OCI-LY1 (cell line): ENCODE results near the gene GMDS.

ENCODE experiments used
- H2AFZ ChIP-seq: fragments of 200-600 bp; sonication (generic), shearing (Covaris generic); 2 replicates; pipeline ENCODE4 v1.6.0; 2014; ENCODE audit warnings: antibody characterized with exemption, mild to moderate bottlenecking, low read length
- H3F3A ChIP-seq: fragments of 200-600 bp; sonication (generic), shearing (Covaris generic); 2 replicates; pipeline ENCODE4 v1.6.0; 2014; ENCODE audit warnings: mild to moderate bottlenecking, antibody characterized with exemption, low read length, moderate library complexity; ENCODE audit not compliant: insufficient read depth
- H3K27ac ChIP-seq: fragments of 200-600 bp; sonication (generic); 2 replicates; pipeline ENCODE4 v1.5.1; 2014; ENCODE audit warnings: low read length, mixed run types, mild to moderate bottlenecking, low read depth; ENCODE audit not compliant: poor library complexity, severe bottlenecking
- H3K27me3 ChIP-seq: fragments of 200-600 bp; sonication (generic); 2 replicates; pipeline ENCODE4 v1.6.0; 2014; ENCODE audit warnings: antibody characterized with exemption, mild to moderate bottlenecking, low read length, moderate library complexity; ENCODE audit not compliant: insufficient read depth
- H3K36me3 ChIP-seq: fragments of 200-600 bp; sonication (generic); 2 replicates; pipeline ENCODE4 v1.6.1; 2014; ENCODE audit warnings: mild to moderate bottlenecking, antibody characterized with exemption, low read length, moderate library complexity, mixed read lengths; ENCODE audit not compliant: insufficient read depth
- H3K4me1 ChIP-seq: fragments of 200-600 bp; sonication (generic); 2 replicates; pipeline ENCODE4 v1.5.1; 2014; ENCODE audit warnings: mild to moderate bottlenecking, low read length, moderate library complexity; ENCODE audit not compliant: insufficient read depth, severe bottlenecking
- H3K4me2 ChIP-seq: fragments of 200-600 bp; sonication (generic), shearing (Covaris generic); 2 replicates; pipeline ENCODE4 v1.6.1; 2014; ENCODE audit warnings: low read length
- H3K4me3 ChIP-seq: fragments of 200-600 bp; sonication (generic); 2 replicates; pipeline ENCODE4 v1.5.1; 2014; ENCODE audit warnings: low read length, low read depth, mild to moderate bottlenecking, mixed read lengths; ENCODE audit not compliant: poor library complexity, severe bottlenecking
- H3K79me2 ChIP-seq: fragments of 200-600 bp; shearing (Covaris generic); 2 replicates; pipeline ENCODE4 v1.6.1; 2016; ENCODE audit warnings: mixed run types, low read length, mixed read lengths; ENCODE audit not compliant: insufficient read depth
- H3K9ac ChIP-seq: fragments of 200-600 bp; sonication (generic), shearing (Covaris generic); 2 replicates; pipeline ENCODE4 v1.6.1; 2014; ENCODE audit warnings: mild to moderate bottlenecking, low read length, mixed read lengths
- H3K9me2 ChIP-seq: fragments of 200-600 bp; sonication (generic), shearing (Covaris generic); 2 replicates; pipeline ENCODE4 v1.6.1; 2014; ENCODE audit warnings: low read depth, mild to moderate bottlenecking, low read length, mixed read lengths
- H3K9me3 ChIP-seq: fragments of 200-600 bp; shearing (Covaris generic); 2 replicates; pipeline ENCODE4 v1.6.1; 2014; ENCODE audit warnings: low read length, mixed read lengths
- H4K20me1 ChIP-seq: fragments of 200-600 bp; sonication (generic), shearing (Covaris generic); 2 replicates; pipeline ENCODE4 v1.6.0; 2016; ENCODE audit warnings: mild to moderate bottlenecking, low read length; ENCODE audit not compliant: insufficient read depth
- EZH2 ChIP-seq: fragments of 200-600 bp; sonication (generic), shearing (Covaris generic); IDR thresholded peaks from 2 replicates; pipeline ENCODE4 v1.8.0; 2017; ENCODE audit warnings: borderline replicate concordance, mixed run types, mild to moderate bottlenecking, antibody characterized with exemption, low read length, moderate library complexity, mixed read lengths
- TF ChIP-seq, protein P1 (sequence below): fragments of 200-600 bp; sonication (generic), shearing (Covaris generic); IDR thresholded peaks from 2 replicates; pipeline ENCODE4 v1.5.1; 2017; ENCODE audit warnings: mild to moderate bottlenecking, antibody characterized with exemption, low read length, moderate library complexity, mixed read lengths

The GMDS gene

DNA sequence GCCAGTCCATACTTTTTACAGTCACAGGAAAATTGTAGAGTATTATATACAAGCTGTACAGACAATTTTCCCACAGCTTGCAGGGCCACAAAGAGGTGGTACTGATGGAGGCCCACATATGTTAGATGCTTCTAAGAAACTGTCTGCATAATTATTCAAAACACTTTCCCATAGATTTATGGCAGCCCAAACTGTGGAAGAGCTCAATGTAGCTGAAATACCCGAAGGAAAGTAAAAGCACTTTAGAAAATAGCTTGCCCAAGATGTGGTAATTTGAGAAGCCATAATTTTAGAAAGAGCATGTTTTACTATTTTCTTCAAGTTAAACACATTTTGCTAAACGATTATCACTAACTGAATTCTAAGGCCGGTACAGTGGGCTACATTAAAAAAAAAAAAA lies 36.9 kb downstream of the GMDS start:
- Histone ChIP-seq H3K79me2 (no peaks in the 10 kb centered on the region), H3K27ac (no peak overlapping the region), H2AFZ (no peak overlapping the region), H3K9ac (no peak overlapping the region), H3K4me2 (no peak overlapping the region), H3K9me2 (no peaks in the 10 kb centered on the region), H3F3A (no peaks in the 10 kb centered on the region), H3K27me3 (no peaks in the 10 kb centered on the region), H3K36me3 (no peaks in the 10 kb centered on the region), H3K4me1 (no peaks in the 10 kb centered on the region), H3K4me3 (no peak overlapping the region), H3K9me3 (no peaks in the 10 kb centered on the region), H4K20me1 (no peaks in the 10 kb centered on the region)
- TF ChIP-seq, protein P1, sequence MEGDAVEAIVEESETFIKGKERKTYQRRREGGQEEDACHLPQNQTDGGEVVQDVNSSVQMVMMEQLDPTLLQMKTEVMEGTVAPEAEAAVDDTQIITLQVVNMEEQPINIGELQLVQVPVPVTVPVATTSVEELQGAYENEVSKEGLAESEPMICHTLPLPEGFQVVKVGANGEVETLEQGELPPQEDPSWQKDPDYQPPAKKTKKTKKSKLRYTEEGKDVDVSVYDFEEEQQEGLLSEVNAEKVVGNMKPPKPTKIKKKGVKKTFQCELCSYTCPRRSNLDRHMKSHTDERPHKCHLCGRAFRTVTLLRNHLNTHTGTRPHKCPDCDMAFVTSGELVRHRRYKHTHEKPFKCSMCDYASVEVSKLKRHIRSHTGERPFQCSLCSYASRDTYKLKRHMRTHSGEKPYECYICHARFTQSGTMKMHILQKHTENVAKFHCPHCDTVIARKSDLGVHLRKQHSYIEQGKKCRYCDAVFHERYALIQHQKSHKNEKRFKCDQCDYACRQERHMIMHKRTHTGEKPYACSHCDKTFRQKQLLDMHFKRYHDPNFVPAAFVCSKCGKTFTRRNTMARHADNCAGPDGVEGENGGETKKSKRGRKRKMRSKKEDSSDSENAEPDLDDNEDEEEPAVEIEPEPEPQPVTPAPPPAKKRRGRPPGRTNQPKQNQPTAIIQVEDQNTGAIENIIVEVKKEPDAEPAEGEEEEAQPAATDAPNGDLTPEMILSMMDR = no peak
- no peak for TF ChIP-seq EZH2

DNA sequence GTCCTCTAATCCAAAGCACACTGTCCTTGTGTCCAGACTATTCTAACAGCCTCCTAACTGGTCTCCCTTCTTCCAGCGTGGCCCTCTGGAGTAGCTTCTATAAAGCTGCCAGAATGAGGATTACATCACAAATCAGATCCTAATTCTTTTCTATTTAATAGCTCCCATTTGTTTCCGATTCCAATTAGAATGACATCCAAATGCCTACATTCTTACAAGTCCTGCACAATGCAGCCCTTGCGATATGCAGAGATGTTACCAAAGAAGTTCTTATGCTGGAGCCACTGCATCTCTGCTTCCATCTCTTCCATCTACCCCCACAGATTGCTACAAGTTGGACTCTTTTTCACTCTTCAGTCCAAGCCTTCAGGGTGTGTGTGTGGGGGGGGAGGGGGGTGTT lies 40.0 kb downstream of the GMDS start:
- Histone ChIP-seq H3K9me2 (no peaks in the 10 kb centered on the region), H3K9me3 (no peaks in the 10 kb centered on the region), H3K9ac (no peak overlapping the region), H3K27me3 (no peaks in the 10 kb centered on the region), H2AFZ (no peak overlapping the region), H3K4me2 (no peak overlapping the region), H3K27ac (no peak overlapping the region), H3K4me1 (no peaks in the 10 kb centered on the region), H3K36me3 (no peaks in the 10 kb centered on the region), H4K20me1 (no peaks in the 10 kb centered on the region), H3K4me3 (no peak overlapping the region), H3K79me2 (no peaks in the 10 kb centered on the region), H3F3A (no peaks in the 10 kb centered on the region)
- no peak for TF ChIP-seq EZH2
- TF ChIP-seq, protein P1 = no peak

DNA sequence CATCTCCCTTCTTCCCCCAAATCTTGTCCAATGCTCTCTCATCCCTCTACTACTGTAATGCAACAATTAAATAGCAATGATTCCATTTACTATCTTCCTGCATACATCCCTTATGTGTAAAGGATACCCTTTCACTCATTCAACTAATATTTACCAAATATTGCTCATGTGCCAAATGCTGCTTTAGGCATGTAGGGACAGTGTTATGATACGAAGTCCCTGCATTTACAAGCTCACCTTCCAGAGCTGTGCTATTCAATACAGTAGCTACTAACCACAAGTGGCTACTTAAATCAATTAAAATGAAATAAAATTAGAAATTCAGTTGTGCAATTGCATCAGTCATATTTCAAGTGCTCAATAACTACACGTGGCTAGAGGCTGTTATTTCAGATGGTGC lies 41.1 kb downstream of the GMDS start:
- Histone ChIP-seq H3K79me2 (no peaks in the 10 kb centered on the region), H3K9ac (no peak overlapping the region), H3K27ac (no peak overlapping the region), H3K4me3 (no peak overlapping the region), H3K9me2 (no peaks in the 10 kb centered on the region), H2AFZ (no peak overlapping the region), H3K4me2 (no peak overlapping the region), H3K36me3 (no peaks in the 10 kb centered on the region), H3K27me3 (no peaks in the 10 kb centered on the region), H3F3A (no peaks in the 10 kb centered on the region), H4K20me1 (no peaks in the 10 kb centered on the region), H3K4me1 (no peaks in the 10 kb centered on the region), H3K9me3 (no peaks in the 10 kb centered on the region)
- TF ChIP-seq, protein P1 = no peak
- TF ChIP-seq EZH2 = no peak
